A673 (cell line): ENCODE measurements around the gene MALL. TPM values are rescaled to one million over a fixed set of nuclear protein-coding genes. Genes with fewer than 3 reads are reported as not detected.
"Not testable (repeated sequence)": the region's sequence is repeated elsewhere in the genome, so short reads cannot be mapped to it uniquely, and the experiment has no call there.

ENCODE experiments used
- BruUV-seq: library from RNA; stranded (reverse); fragments of 400-500 nt; replicated peaks from 2 replicates; lab custom pipeline; 2021; lab: Mats Ljungman, UMichigan
- CTCF ChIA-PET: fragments of 300-600 bp; sonication (Branson Sonifier 250); formaldehyde crosslinking; loops from one replicate; lab custom pipeline; 2022; ENCODE audit warnings: antibody characterized with exemption; lab: Charles Lee
- POLR2A ChIA-PET: fragments of 300-600 bp; sonication (Branson Sonifier 250); formaldehyde crosslinking; loops from one replicate; lab custom pipeline; 2022; ENCODE audit warnings: antibody characterized with exemption; ENCODE audit not compliant: low non-redundant PET; lab: Charles Lee
- DNase-seq: peaks from one replicate; pipeline ENCODE4 v3.0.0-alpha.2; 2015; ENCODE audit warnings: low spot score
- H3K27ac ChIP-seq: fragments of 200-600 bp; sonication (generic); 2 replicates; pipeline ENCODE4 v1.5.1; 2016; ENCODE audit warnings: mixed run types, low read depth, mild to moderate bottlenecking, mixed read lengths, antibody characterized with exemption, low read length; ENCODE audit not compliant: poor library complexity, severe bottlenecking
- H3K27me3 ChIP-seq: fragments of 200-600 bp; sonication (generic); replicated peaks from 2 replicates; pipeline ENCODE4 v1.6.1; 2017; ENCODE audit warnings: mixed run types, low read depth, mild to moderate bottlenecking, mixed read lengths, antibody characterized with exemption, low read length; ENCODE audit not compliant: insufficient read depth, poor library complexity
- H3K36me3 ChIP-seq: fragments of 200-600 bp; sonication (generic); 2 replicates; pipeline ENCODE4 v1.6.1; 2016; ENCODE audit warnings: mixed run types, mild to moderate bottlenecking, mixed read lengths, antibody characterized with exemption, low read length; ENCODE audit not compliant: insufficient read depth, poor library complexity, severe bottlenecking
- H3K4me1 ChIP-seq: fragments of 200-600 bp; sonication (generic); 2 replicates; pipeline ENCODE4 v1.6.1; 2017; ENCODE audit warnings: mixed run types, mild to moderate bottlenecking, mixed read lengths, antibody characterized with exemption, low read length; ENCODE audit not compliant: insufficient read depth, poor library complexity, severe bottlenecking
- H3K4me3 ChIP-seq: fragments of 200-600 bp; sonication (generic); 2 replicates; pipeline ENCODE4 v1.5.1; 2016; ENCODE audit warnings: low read depth, mixed run types, mild to moderate bottlenecking, mixed read lengths, low read length; ENCODE audit not compliant: poor library complexity, severe bottlenecking
- H3K9me3 ChIP-seq: fragments of 200-600 bp; sonication (generic); 2 replicates; pipeline ENCODE4 v1.6.1; 2016; ENCODE audit warnings: mixed run types, low read depth, mild to moderate bottlenecking, mixed read lengths, antibody characterized with exemption, low read length; ENCODE audit not compliant: poor library complexity, severe bottlenecking
- intact Hi-C: fragments of 100-400 bp; cut with micrococcal nuclease; formaldehyde crosslinking; loops from one replicate; pipeline ENCODE4 v1.10.0; 2022; ENCODE audit not compliant: unreplicated experiment
- total RNA-seq: library from RNA; stranded (reverse); gene quantifications from 2 replicates; pipeline ENCODE4 v1.2.3, GENCODE V29; 2021

Gene MALL
- total RNA-seq, 1 experiment from 2014 or later: 0.17 TPM

DNA sequence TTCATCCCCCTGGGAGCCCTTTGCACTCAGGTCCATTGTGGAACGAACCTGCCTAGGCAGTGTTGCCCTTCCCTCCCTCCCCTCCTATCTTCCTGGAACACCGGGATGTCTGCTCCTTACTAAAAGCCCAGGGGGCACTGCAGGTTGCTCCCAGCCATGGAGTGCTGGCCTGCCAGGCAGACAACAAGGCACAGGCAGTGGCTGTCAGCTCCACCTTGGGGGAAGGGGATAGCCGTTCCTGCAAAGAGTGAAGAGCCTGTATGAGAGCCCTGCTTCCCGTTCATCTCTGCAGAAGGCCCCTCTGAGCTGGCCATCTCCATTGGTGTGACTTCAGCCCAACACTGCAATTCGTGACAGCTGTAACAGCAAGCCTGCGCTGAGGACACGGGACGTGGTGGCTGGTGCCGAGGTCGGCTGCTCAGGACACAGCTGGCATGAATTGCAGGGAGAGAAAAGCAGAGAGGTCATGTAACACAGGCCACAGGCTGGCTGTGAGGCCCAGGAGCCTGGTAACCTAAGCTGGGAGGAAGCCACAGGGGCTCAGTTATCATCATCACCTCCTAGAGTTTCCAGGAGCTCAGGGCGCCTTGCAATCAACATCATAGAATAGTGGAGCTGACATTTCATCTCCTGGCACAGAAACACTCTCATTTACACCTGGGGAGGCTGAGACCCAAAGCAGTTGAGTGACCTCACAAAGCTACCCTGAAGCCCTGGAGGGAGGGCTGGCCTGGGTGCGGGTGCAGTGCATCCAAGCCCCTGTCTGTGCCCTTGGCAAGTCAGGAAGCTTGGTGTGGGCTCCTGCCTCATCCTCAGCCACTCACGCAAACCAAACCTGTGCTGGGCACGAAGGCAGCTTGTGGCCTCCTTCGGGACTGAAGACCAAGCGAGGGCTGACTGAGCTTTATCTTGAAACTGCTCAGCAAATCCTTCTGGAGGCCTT, 67.1 kb downstream of the MALL start:
- CTCF ChIA-PET, DNase-seq, H3K27ac ChIP-seq, H3K9me3 ChIP-seq, H3K4me3 ChIP-seq, H3K4me1 ChIP-seq, H3K27me3 ChIP-seq, intact Hi-C loops, BruUV-seq, POLR2A ChIA-PET, H3K36me3 ChIP-seq: not testable (repeated sequence)

DNA sequence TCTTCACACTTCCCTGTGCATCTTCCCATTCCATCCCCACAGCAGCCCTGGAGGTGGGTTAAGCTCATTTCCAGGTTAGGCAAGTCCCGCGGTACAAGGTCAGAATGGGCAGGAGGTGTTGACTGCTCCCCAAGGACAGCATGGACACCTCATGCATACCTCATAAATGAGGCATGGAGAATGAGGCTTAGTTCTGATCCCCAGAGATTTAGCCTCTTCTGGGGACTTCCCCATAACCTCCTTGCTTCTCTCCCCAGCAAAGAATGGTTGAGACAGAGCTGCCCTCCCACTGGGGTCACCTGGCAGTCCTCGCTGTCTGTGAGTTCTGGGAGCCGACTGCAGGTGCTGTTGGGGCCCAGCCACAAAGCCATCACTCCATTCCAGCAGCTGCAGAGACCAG, 68.4 kb downstream of the MALL start:
- intact Hi-C loops, H3K27ac ChIP-seq, CTCF ChIA-PET, POLR2A ChIA-PET, DNase-seq, H3K4me1 ChIP-seq, H3K27me3 ChIP-seq, H3K36me3 ChIP-seq, BruUV-seq, H3K4me3 ChIP-seq, H3K9me3 ChIP-seq: not testable (repeated sequence)

DNA sequence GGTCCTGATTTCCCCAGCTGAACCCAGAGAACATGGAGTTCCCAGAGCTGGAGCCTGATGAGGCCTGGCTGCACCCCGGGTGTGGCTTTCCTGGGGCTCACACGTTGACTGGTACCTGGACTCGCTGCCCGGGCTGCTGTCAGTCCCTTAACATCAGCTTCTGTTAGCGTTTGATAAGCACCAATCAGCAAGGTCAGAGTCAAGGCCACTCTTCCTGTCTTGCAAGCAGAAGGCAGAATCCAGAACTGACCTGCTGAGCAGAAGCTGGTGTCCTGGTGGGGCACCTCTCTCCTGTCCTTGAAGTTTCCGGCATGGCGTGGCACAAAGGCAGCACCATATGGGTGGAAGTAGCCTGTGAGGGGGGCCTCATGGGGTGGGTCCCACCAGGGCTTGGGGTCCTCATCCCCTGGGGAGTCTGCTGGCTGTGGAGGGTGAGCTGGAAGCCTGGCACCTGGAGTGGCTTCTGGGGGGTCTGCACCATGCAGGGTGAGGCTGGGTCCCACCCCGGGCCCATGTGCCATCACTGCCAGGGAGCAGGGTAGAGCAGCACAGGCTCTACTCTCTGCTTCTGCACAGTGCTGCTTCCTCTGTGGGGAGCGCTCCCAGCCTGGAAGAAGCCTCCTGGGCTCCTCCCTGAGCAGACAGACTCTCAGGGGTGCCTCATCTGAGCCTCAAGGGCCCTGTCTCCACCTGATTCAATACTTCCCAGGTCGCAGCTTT, 73.5 kb downstream of the MALL start:
- H3K4me3 ChIP-seq, BruUV-seq, H3K36me3 ChIP-seq, H3K27ac ChIP-seq, H3K27me3 ChIP-seq, CTCF ChIA-PET, intact Hi-C loops, POLR2A ChIA-PET, DNase-seq, H3K4me1 ChIP-seq, H3K9me3 ChIP-seq: not testable (repeated sequence)

DNA sequence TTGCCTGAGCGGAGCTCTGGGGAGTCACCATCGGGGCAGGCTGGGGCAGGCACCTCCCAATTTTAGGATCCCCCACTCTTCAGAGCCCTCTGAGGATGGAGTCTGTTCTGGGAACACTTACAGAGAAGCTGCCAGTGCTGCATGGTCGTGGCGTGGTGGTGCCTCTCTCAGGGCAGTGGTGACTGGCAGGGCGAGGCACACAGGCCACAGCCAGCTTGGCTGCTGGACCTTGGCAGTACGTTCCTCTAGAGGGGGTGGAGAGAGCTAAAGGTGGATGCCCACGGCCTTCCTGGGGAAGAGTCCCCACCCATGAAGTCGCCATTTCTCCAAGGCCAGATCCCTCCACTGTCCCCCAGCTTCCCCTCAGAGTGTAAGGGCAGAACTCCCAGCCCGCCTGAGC, 78.3 kb downstream of the MALL start:
- BruUV-seq, CTCF ChIA-PET, DNase-seq, intact Hi-C loops, H3K4me1 ChIP-seq, H3K27me3 ChIP-seq, H3K9me3 ChIP-seq, POLR2A ChIA-PET, H3K36me3 ChIP-seq, H3K4me3 ChIP-seq, H3K27ac ChIP-seq: not testable (repeated sequence)

- H3K27me3 ChIP-seq, H3K9me3 ChIP-seq, H3K4me1 ChIP-seq, H3K27ac ChIP-seq, CTCF ChIA-PET, intact Hi-C loops, H3K36me3 ChIP-seq, POLR2A ChIA-PET, H3K4me3 ChIP-seq, BruUV-seq, DNase-seq: not testable (repeated sequence)
Observed at GRCh38 chr2:110035384-110035783, 80.2 kb downstream of the MALL start.

GRCh38 chr2:110034935-110035334, 80.7 kb downstream of the MALL start:
- intact Hi-C loops, H3K9me3 ChIP-seq, H3K27me3 ChIP-seq, H3K36me3 ChIP-seq, DNase-seq, CTCF ChIA-PET, H3K4me3 ChIP-seq, POLR2A ChIA-PET, BruUV-seq, H3K4me1 ChIP-seq, H3K27ac ChIP-seq: not testable (repeated sequence)
